Colonic mucosa (tissue), 4 donors: Measurements from ENCODE around the gene PHC1. TPM values are rescaled to one million over a fixed set of nuclear protein-coding genes. Genes with fewer than 3 reads are reported as not detected.
A peak's percentile ranks its signal among the peaks of the same experiment; 100 is the strongest.
"Not testable (repeated sequence)": the region's sequence is repeated elsewhere in the genome, so short reads cannot be mapped to it uniquely, and the experiment has no call there.

Experiments used
- DNase-seq: peaks from one replicate; pipeline ENCODE4 v3.0.0-alpha.2; 2020
- H3K27ac ChIP-seq: fragments of 200-600 bp; one replicate; pipeline ENCODE4 v1.8.0; 2021
- H3K27me3 ChIP-seq: fragments of 200-600 bp; one replicate; pipeline ENCODE4 v1.8.0; 2021
- H3K36me3 ChIP-seq: fragments of 200-600 bp; one replicate; pipeline ENCODE4 v1.8.0; 2021
- H3K4me1 ChIP-seq: fragments of 200-600 bp; one replicate; pipeline ENCODE4 v1.8.0; 2021; ENCODE audit warnings: mild to moderate bottlenecking
- H3K4me3 ChIP-seq: fragments of 200-600 bp; one replicate; pipeline ENCODE4 v1.8.0; 2021
- H3K9ac ChIP-seq, 2 donors: one replicate each; pipeline ENCODE4 v1.7.0; 2013; ENCODE audit warnings: control low read depth in 2 of 2, low read depth in 2 of 2, low read length in 2 of 2
- H3K9me3 ChIP-seq: fragments of 200-600 bp; one replicate; pipeline ENCODE4 v1.8.0; 2021
- CTCF ChIP-seq: fragments of 200-600 bp; IDR thresholded peaks from one replicate; pipeline ENCODE4 v1.8.0; 2022; ENCODE audit warnings: antibody characterized with exemption, mild to moderate bottlenecking
- intact Hi-C: fragments of 100-400 bp; cut with DNase I; formaldehyde crosslinking; loops from one replicate; pipeline ENCODE4 v1.14.1; 2022
- total RNA-seq, 2 donors: library from RNA; stranded (reverse); fragmentation: NEBNext Ultra II Directional in 1 of 2; extraction: Animal tissue kit (Norgen Biotek cat#: 25700) in 1 of 2; gene quantifications; one replicate each; pipeline ENCODE4 v1.2.1, GENCODE V29; 2021
- donor health status: healthy.
- donor health status: DM: no; HTN: no; CAD: no.
- donor health status: DM: no; HTN: no; CAD: no.

The PHC1 gene
- total RNA-seq = 10 to 100 TPM in 1 of 2 donors, 1 to 10 TPM in 1; 7.2 to 12.8 TPM

DNA sequence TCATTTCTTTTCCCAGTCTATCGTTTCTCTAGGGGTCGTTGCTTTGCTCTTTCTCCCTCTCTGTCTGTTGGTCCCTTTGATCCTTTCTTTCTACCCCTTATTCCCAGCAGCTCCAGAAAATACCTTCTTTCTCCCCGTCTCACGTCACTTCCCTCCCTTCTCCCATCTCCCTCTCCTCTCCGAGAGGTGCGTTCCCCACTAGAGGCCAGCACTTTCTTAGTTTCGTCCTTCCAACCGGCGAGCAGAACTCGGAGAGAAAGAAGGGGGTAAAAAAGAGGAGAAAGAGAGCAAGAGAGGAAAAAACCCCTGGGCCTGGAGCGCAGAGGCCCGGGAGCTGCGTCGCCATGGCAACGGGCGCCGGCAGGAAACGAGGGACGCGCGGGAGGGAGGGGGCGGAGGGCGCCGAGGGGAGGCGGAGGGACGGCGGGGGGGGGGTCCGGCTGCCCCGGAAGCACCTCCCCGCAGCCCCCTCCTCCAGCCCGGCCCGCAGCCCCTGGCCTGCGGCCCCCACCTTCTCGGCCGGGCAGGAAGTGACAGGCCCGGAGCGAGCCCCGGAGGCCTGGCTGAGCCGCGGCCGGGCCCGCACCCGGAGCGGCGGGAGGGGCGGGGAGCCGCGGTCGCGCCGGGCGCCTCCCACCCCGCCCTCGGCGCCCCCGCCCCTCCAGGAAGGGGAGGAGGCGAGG is at the start of gene PHC1:
Gene PHC1 (plus strand): TSS at position 477 of the 683 bp plus-strand sequence. CDS start 3,169 bp downstream, outside the sequence.
- Histone ChIP-seq H3K27ac (peak within 1 kb of the TSS; percentile 62), H3K4me3 (peak within 1 kb of the TSS; percentile 63), H3K9ac (peak within 1 kb of the TSS; percentile 67 to 77)
- H3K27me3 ChIP-seq, H3K36me3 ChIP-seq, H3K4me1 ChIP-seq, H3K9me3 ChIP-seq, intact Hi-C loops: not testable (repeated sequence)
- peak; percentile 77 for DNase-seq

GRCh38 chr12:8866429-8866828 is 47.9 kb upstream of the PHC1 start:
- no peak overlapping the region for H3K27ac ChIP-seq
- H3K4me1 ChIP-seq = no peaks in the 10 kb centered on the region
- intact Hi-C loops = no loop called here
- no peak overlapping the region for H3K4me3 ChIP-seq
- H3K27me3 ChIP-seq = no peaks in the 10 kb centered on the region
- no peaks in the 10 kb centered on the region for H3K9me3 ChIP-seq
- TF ChIP-seq CTCF = no peak
- no peak overlapping the region for H3K9ac ChIP-seq
- DNase-seq = no peak
- no peaks in the 10 kb centered on the region for H3K36me3 ChIP-seq

GRCh38 chr12:8867009-8867408 is 47.3 kb upstream of the PHC1 start:
- no peaks in the 10 kb centered on the region for H3K27me3 ChIP-seq
- H3K9ac ChIP-seq = no peak overlapping the region
- no peak for TF ChIP-seq CTCF
- H3K36me3 ChIP-seq = no peaks in the 10 kb centered on the region
- H3K27ac ChIP-seq = no peak overlapping the region
- no peak overlapping the region for H3K4me3 ChIP-seq
- H3K9me3 ChIP-seq = no peaks in the 10 kb centered on the region
- intact Hi-C loops = no loop called here
- no peak for DNase-seq
- no peaks in the 10 kb centered on the region for H3K4me1 ChIP-seq

DNA sequence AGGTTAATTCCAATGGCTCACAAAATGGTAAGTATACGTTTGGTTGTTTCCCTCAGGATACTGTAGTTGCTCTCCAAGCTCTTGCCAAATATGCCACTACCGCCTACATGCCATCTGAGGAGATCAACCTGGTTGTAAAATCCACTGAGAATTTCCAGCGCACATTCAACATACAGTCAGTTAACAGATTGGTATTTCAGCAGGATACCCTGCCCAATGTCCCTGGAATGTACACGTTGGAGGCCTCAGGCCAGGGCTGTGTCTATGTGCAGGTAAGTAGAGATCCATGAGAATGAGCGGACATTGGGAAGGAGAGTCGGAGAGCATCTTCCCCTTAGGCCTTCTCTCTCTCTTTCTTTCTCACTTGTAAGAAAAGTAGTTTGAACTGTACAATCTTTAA is 46.5 kb upstream of the PHC1 start:
- no peak overlapping the region for H3K9ac ChIP-seq
- H3K9me3 ChIP-seq = no peaks in the 10 kb centered on the region
- no peak overlapping the region for H3K4me3 ChIP-seq
- TF ChIP-seq CTCF = no peak
- no peak for DNase-seq
- intact Hi-C loops = no loop called here
- no peaks in the 10 kb centered on the region for H3K4me1 ChIP-seq
- H3K27ac ChIP-seq = no peak overlapping the region
- H3K36me3 ChIP-seq = no peaks in the 10 kb centered on the region
- no peaks in the 10 kb centered on the region for H3K27me3 ChIP-seq

- intact Hi-C loops = no loop called here
Measured at GRCh38 chr12:8870586-8870985, 43.7 kb upstream of the PHC1 start.

More at GRCh38 chr12:8870586-8870985, 43.7 kb upstream of the PHC1 start:
- Histone ChIP-seq H3K27ac (no peak overlapping the region), H3K4me1 (no peaks in the 10 kb centered on the region), H3K9me3 (no peaks in the 10 kb centered on the region), H3K36me3 (no peaks in the 10 kb centered on the region), H3K9ac (no peak overlapping the region), H3K27me3 (no peaks in the 10 kb centered on the region), H3K4me3 (no peak overlapping the region)
- DNase-seq = no peak
- TF ChIP-seq CTCF = no peak
